Endometrium (tissue), 2 donors: Measurements from ENCODE around the gene CCIN.

Experiments
- FAIRE-seq: peaks from 2 replicates; lab custom pipeline; 2012; peaks lifted over from hg19 to GRCh38; lab: Jason Lieb, UNC
- donor health status: control.
- donor health status: control.

Gene CCIN

DNA sequence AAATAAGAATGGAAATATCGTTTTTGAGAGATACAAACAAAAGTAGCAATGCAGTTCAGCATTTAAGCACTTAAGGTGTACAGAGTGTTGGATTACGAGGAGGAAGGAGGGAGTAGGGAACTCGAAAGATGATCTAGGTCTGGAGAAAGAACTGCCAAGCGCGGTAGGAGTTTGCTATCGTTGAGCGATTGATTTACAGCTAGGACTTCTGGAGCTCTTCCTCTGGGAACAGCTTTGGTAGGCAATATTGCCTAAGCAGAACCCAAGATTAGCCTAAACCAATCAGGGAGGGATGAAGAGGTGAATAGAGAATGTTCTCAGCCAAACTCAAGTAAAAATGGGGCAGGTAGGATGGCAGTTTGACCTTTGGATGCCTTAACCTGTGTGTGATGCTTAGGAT, 22.5 kb downstream of the CCIN start:
- no peak for FAIRE-seq

DNA sequence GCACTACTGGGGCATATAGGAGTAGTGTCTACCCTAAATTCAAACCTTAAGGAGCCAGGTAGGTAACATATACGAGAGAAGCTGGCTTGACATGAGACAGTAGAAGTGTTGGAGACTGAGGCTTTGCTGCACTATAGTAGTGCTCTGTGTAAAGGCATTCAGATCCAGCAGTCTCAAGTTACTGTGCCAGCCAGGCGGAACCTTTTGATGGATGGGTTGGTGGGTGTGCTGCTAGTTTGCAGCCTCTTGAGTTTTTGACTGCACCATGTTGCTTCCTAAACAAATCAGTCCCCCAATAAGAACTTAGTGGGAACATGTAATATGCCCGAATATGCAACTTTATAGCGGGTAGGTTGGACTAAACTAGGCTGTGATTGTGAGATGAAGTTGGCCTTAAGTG, 23.0 kb downstream of the CCIN start:
- FAIRE-seq, result no peak

DNA sequence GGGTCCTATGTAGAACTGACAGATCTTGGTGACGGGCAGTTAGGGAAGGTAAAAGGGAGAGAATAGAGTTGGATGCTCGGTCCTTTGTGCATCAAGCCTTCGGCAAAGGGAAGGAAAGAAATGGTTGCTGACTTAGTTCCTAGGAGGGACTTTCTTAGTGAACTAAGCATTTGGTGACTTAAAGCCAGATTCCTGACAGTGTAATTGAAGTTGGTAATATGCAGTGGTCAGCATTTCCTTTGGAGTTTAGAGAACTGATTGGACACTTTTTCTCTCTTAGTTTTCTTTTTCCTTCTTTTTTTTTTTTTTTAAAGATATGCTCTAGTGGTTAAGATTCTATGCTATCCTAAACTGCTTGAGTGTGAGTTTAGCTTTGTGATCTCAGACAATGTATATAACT, 23.8 kb downstream of the CCIN start:
- FAIRE-seq, result no peak

DNA sequence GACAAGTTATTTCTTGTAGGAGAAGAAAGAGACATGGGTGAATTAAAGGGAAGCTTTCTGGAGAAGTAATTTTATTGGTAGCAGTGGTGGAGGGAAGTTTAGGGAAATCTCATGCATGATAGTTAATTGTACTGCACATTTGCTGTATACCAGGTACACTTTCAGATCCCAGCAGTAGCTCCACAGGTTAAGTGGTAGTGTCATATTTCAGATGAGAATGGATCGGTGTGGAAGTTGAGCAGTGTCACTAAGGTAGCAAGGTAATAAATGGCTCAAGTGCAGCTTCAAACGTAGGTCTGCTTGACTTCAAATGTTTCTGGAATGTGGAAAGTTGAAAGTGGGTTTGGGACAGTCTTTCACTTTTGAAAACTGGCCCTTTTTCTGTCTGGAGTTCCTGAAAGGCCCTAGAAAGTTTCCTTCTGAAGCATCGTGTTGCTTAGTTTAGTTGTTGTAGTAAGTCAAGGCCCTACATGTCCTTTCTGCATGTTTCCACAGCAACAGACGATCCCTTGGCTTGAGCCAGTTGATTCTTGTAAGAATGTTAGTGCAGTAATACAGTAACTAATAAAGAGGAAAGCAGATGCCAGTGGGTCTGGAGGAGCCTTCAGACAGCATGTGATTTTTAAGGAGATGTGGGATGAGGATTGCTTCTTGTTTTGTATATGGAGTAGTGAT, 25.3 kb downstream of the CCIN start:
- no peak for FAIRE-seq

DNA sequence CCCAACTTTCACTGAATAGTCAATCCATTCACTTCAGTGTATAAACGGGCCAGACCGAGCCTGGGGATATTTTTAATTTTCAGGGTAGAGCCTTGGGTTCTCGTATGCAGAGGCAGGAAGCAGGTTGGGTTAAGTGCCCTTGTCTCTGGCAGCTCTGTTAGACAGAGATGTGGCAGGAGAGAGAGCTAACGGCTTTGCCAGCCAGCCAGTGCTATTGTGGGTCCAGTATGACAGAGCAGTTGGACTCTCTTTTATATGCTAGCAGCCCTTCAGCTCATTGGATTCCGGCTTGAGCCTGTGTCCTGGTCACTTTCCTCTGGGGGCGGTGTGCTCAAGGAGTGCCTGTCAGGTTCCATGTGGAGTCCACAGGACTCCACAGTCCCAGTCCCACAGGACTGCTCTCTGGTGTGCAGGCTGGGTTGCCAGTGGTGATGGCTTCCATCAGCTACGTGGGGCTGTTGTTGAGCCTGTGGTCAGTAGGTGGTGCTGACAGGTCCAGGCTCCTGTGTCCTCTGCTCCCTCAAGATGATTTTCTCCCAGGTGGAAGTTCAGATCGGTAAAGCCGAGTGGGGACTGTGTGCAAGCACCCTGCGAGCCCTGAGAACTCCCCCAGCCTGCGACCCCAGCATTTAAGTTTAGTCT, 35.8 kb downstream of the CCIN start:
- FAIRE-seq, result no peak

DNA sequence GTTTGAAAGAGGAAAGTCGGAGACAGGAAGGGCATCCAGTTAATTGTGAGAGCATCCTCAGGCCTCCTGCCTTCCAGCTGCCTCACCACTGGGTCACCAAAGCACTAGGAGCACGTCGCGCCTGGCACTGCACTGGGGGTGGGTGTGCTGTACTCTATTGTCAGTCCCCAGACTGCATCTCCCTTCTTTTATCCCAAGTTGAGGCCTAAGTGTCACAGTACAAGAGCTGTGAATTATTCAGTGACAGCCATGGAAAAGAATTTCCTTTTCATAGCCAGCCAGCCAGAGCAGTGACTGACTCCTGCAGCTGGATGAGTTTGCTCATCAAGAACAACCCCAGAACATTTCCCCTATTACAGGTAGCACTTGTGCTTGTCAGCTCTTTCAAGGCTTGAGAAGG, 37.8 kb downstream of the CCIN start:
- no peak for FAIRE-seq

DNA sequence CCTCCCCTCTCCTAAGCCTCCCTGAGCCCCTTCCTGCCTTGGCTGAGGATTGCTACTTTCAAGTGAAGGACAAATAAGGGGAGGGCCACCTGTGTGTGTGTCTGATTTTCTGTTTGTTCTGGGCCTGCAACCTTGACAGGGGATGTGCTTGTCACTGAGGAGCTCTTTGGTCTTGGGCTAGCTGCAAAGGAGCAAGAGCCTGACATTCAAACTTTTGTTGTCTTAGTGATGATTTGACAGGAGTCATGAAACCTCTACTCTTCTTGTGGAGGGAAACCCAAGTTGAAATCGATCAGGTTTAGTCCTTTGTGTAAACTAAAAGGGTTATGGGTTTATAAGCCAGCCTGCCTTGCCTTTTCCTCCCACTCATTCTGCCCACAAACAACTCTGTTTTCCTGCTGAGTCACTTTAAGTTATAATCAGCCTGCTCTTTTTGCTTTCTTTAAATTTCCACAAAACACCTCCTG, 38.4 kb downstream of the CCIN start:
- no peak for FAIRE-seq

DNA sequence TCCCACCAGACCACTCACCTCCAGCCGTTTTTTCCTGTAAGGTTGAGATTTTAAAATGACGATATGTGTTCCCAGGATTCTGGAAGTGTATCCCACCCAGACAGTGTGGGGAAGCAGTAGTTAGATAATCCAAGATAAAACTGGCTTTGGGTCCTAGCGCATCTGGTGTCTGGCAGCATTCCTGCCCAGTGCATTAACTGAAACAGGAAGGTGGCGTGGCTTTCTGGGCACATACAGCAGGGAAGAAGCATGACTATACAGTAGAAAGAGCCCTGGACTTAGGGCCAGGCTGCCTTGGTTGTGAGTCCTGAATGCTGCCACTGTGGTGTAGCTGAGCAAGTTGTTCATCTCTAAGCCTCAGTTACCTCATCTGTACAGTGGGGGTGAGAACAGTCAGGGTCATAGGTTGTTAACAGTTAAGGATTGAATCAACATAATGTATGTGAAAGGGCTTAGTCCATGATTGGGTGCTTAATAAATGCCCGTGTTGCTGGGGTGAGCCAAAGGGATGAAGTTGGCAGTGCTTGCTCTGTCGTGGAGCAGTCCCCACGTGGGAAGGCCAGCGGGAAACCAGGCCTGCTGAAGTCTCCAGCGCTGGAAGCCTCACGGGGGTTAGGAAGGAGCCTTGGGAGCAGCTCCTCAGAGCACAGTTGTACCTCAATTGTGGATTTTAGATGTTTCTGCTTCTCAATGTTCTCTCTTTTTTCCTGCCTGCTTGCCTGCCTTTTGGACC, 39.5 kb downstream of the CCIN start:
- FAIRE-seq, result no peak

DNA sequence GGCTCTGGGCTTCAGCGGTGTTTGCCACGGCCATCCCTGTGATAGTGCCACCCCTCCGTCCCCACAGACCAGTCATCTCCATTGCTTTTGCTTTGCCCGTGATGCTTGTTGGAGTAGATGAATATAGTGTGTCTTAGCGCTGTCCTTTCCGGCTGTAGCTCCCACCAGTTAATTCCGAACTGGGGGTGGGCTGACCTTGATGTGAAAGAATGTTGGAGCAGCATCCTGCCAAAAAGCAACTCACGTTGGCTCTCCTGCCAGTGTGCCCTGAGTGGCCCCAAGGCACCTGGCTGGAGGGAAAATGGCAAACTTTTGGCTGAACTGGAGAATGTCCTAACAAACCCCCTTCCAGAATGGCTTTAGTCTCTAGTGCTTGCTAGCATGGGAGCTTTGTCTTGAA, 41.5 kb downstream of the CCIN start:
- no peak for FAIRE-seq

DNA sequence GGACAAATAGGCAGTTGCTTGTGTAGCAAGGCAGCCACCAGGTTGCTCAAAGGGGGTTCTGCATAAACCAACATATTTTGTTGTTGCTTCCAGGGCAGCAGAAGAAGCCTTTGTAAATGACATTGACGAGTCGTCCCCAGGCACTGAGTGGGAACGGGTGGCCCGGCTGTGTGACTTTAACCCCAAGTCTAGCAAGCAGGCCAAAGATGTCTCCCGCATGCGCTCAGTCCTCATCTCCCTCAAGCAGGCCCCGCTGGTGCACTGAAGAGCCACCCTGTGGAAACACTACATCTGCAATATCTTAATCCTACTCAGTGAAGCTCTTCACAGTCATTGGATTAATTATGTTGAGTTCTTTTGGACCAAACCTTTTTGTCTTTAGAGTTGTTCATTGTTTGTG, 42.3 kb downstream of the CCIN start:
- FAIRE-seq, result no peak

DNA sequence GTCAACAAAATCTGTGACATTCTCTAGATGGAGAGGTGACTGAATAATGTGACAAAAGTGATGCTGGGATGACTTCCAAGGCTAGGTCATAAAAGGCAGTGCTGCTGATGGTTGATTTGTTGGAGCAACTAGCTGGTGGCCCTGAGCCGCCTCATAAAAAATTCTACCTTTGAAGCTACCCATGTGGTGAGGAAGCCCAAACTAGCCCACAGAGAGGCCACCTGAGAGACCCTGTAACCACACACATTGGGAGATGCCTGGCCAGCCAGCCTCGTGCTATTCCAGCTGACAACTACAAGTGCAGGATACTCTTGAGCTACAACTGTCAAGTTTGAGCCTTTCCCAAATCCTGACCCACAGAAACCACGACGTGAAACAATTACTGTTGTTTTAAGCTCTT, 44.2 kb downstream of the CCIN start:
- FAIRE-seq, result no peak

DNA sequence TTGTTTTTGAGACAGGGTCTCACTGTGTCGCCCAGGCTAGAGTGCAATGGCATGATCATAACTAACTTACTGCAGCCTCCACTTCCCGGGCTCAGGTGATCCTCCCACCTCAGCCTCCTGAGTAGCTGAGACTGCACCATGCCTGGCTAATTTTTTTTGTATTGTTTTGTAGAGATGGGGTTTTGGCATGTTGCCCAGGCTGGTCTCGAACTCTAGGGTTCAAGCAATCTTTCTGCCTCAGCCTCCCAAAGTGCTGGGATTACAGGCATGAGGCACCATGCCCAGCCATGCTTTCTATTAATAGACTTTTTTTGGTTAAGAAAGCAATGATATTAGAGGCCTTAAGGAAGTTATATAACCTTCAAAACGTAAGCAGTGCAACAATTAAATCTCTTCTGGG, 44.8 kb downstream of the CCIN start:
- no peak for FAIRE-seq

DNA sequence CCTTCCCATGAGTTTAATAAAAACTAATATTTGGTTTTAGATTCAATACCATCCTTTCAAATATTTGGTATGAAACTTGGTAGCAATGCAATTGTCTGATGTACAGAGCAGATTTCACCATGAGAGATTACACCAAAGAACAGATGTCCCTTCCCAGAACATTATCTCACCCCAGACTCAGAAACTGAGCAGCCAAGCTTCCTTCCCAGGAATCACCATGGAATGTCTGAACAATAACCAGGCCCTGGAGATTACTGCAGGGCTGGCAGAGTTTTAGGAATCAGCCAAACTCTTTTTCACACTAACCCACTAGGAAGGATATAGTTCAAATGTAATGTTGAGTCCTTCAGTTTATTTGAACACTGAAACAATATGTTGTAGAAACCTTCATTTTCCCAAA, 45.4 kb downstream of the CCIN start:
- no peak for FAIRE-seq

DNA sequence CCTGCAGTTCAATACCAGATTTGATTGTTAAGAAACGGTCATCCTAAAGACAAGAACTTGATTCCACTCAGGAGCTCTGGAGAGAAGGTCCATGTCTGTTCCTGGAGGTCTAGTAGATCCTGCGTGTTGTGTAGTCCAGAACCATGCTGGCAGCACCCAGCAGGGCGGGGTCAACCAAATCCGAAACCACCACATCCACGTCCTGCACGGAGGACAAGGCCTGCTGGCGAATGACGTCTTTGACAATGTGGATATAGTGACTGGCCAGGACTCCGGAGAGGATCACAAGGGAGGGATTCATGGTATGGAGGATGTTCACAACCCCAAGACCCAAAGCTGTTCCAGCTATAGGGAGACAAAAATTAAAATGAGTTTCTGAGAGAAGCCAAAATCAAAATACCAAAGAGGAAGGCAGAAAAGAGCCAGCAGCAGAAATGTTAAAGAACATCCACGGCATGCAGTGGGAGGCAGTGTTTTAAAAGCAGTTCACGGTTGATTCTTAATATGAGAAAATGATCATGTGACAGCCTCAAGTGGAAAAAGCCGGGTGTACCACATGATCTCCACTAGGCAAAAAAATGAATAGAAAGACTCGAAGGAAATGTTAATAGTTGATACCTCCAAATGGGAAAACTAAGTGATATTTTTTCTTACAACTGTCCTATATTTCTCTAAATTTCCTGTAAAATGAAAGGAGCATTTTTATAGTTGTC, 48.2 kb downstream of the CCIN start:
- no peak for FAIRE-seq

DNA sequence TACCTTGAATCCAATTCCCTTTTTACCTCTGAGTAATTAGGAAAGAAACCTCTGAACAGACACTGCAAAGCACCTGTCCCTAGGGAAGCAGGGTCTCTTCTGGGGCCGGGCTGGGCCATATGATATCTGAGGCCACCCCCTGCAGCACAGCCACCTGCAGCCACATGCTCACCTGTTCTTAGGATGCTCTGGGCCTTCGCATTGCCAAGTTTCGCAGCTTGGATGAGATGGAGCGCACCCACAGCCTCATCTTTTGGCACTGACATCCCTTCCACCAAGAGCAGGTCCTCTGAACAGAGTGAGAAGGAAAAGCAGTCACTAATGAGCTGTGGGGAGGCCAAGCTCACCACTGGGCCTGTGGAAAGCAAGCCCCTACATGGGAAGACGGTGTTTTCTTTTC, 48.8 kb downstream of the CCIN start:
- no peak for FAIRE-seq

DNA sequence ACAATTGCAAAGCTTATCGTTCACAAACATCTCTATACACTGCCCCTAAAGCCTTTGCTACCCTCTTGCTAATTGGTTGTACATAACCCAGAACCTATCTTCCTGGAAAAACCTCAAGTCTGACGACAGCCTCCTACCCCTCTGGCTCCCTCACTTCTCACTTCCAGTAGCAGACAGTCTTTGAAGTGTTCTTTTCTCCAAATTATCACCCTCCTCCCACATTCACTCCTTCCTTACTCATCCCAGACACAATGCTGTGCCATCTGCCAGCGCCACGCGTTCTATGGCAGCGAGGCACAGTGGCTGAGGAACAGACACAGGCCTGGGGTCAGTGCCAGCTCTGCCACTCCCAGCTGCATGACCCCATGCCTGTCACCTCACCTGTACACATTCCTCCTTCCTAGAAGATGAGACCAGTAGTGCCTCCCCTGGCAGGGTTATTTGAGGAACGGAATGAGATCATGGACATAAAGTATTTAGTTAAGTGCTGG, 49.3 kb downstream of the CCIN start:
- no peak for FAIRE-seq
